Endodermal cell (in vitro differentiated cells): ENCODE measurements around the gene RPIA. TPM values are rescaled to one million over a fixed set of nuclear protein-coding genes. Genes with fewer than 3 reads are reported as not detected.

ENCODE experiments used
- DNase-seq: peaks from one replicate; pipeline ENCODE4 v3.0.0-alpha.2; 2017
- H3K27ac ChIP-seq: 2 replicates; pipeline ENCODE4 v1.5.1; 2013; ENCODE audit warnings: mild to moderate bottlenecking, low read depth, low read length, moderate library complexity
- H3K27me3 ChIP-seq: 2 replicates; pipeline ENCODE4 v1.6.1; 2013; ENCODE audit warnings: mild to moderate bottlenecking, low read length, moderate library complexity; ENCODE audit not compliant: insufficient read depth, control insufficient read depth, poor library complexity, severe bottlenecking
- H3K36me3 ChIP-seq: 2 replicates; pipeline ENCODE4 v1.7.0; 2013; ENCODE audit warnings: mild to moderate bottlenecking, low read length, moderate library complexity; ENCODE audit not compliant: control insufficient read depth, insufficient read depth
- H3K4me1 ChIP-seq: one replicate; pipeline ENCODE4 v1.7.0; 2013; ENCODE audit warnings: low read length; ENCODE audit not compliant: control insufficient read depth, insufficient read depth
- H3K4me3 ChIP-seq: 2 replicates; pipeline ENCODE4 v1.5.1; 2013; ENCODE audit warnings: mild to moderate bottlenecking, low read length, moderate library complexity
- H3K9ac ChIP-seq: 2 replicates; pipeline ENCODE4 v1.6.1; 2013; ENCODE audit warnings: mild to moderate bottlenecking, low read length, moderate library complexity; ENCODE audit not compliant: poor library complexity, severe bottlenecking; ENCODE audit errors: extremely low read depth
- H3K9me3 ChIP-seq: 2 replicates; pipeline ENCODE4 v1.6.1; 2013; ENCODE audit warnings: mild to moderate bottlenecking, low read length, moderate library complexity; ENCODE audit not compliant: control insufficient read depth
- H3K27ac Mint-ChIP-seq: 2 replicates; pipeline ENCODE4 v1.8.0; 2020; ENCODE audit warnings: mixed read lengths
- H3K27me3 Mint-ChIP-seq: 2 replicates; pipeline ENCODE4 v1.8.0; 2021; ENCODE audit warnings: mild to moderate bottlenecking, mixed read lengths; ENCODE audit not compliant: insufficient read depth
- H3K36me3 Mint-ChIP-seq: 2 replicates; pipeline ENCODE4 v1.8.0; 2020; ENCODE audit warnings: low read depth, mixed read lengths
- H3K4me1 Mint-ChIP-seq: 2 replicates; pipeline ENCODE4 v1.8.0; 2020; ENCODE audit warnings: mixed read lengths
- H3K4me3 Mint-ChIP-seq: 2 replicates; pipeline ENCODE4 v1.8.0; 2020; ENCODE audit warnings: mild to moderate bottlenecking, moderate library complexity, mixed read lengths
- H3K9me3 Mint-ChIP-seq: 2 replicates; pipeline ENCODE4 v1.8.0; 2020; ENCODE audit warnings: mild to moderate bottlenecking, mixed read lengths
- CTCF ChIP-seq: fragments of 200-600 bp; sonication (generic); conservative IDR thresholded peaks from 2 replicates; pipeline ENCODE4 v1.5.0; 2021; ENCODE audit warnings: antibody characterized with exemption, mild to moderate bottlenecking
- WGBS, 2 experiments: methylation state at CpG; one replicate each; pipeline versions ENCODE4 v1.1.5 to v1.1.7; 2013; ENCODE audit warnings: missing lambda C conversion rate in 2 of 2, mixed read lengths in 1 of 2; ENCODE audit not compliant: insufficient coverage in 1 of 2, insufficient read length in 1 of 2; 5-methylcytosine and 5-hydroxymethylcytosine counted together
- total RNA-seq, 2 donors: library from RNA; stranded (reverse); fragmentation: NEBNext Ultra II Directional in 1 of 2; extraction: Animal tissue kit (Norgen Biotek cat#: 25700) in 1 of 2; gene quantifications; 2 replicates in 1 of 2; 3 replicates in 1 of 2; pipeline ENCODE4 v1.2.1, GENCODE V29; 2021

Gene RPIA
- total RNA-seq, 2 donors from 2014 or later: 16.2 to 26.0 TPM

GRCh38 chr2:88760819-88761598, 69.5 kb downstream of the RPIA start:
- WGBS, 2 experiments: 86 to 100% methylated on average over 1 to 2 of the region's 2 CpGs
- peaks cover 52% of the 10 kb centered on the region for H3K9me3 Mint-ChIP-seq
- no peak overlapping the region for H3K9ac ChIP-seq

GRCh38 chr2:88764141-88764849, 72.8 kb downstream of the RPIA start:
- H3K27ac Mint-ChIP-seq: no peak overlapping the region
- no peak for DNase-seq
- no peaks in the 10 kb centered on the region for H3K36me3 Mint-ChIP-seq
- WGBS, 2 experiments: 90% methylated on average over 12 to 19 of the region's 19 CpGs
- H3K27me3 Mint-ChIP-seq: peaks cover 41% of the 10 kb centered on the region
- no peaks in the 10 kb centered on the region for H3K36me3 ChIP-seq
- H3K9ac ChIP-seq: no peak overlapping the region
- peaks cover 22% of the 10 kb centered on the region for H3K9me3 Mint-ChIP-seq
- peaks cover 12% of the 10 kb centered on the region for H3K27me3 ChIP-seq
- TF ChIP-seq CTCF: no peak
- peaks cover 3% of the 10 kb centered on the region for H3K4me1 Mint-ChIP-seq
- peaks cover 4% of the 10 kb centered on the region for H3K9me3 ChIP-seq
- no peak overlapping the region for H3K4me3 Mint-ChIP-seq
- H3K27ac ChIP-seq: no peak overlapping the region
- H3K4me1 ChIP-seq: no peaks in the 10 kb centered on the region
- H3K4me3 ChIP-seq: no peak overlapping the region

More at GRCh38 chr2:88760819-88761598, 69.5 kb downstream of the RPIA start:
- H3K9me3 ChIP-seq: peaks cover 14% of the 10 kb centered on the region
- H3K36me3 Mint-ChIP-seq: peaks cover 4% of the 10 kb centered on the region
- H3K27ac Mint-ChIP-seq: no peak overlapping the region
- no peak overlapping the region for H3K4me3 ChIP-seq
- no peak for TF ChIP-seq CTCF
- H3K27ac ChIP-seq: no peak overlapping the region
- H3K4me3 Mint-ChIP-seq: no peak overlapping the region
- H3K4me1 ChIP-seq: no peaks in the 10 kb centered on the region
- no peaks in the 10 kb centered on the region for H3K36me3 ChIP-seq
- peaks cover 29% of the 10 kb centered on the region for H3K27me3 Mint-ChIP-seq
- peaks cover 3% of the 10 kb centered on the region for H3K4me1 Mint-ChIP-seq
- H3K27me3 ChIP-seq: peaks cover 12% of the 10 kb centered on the region
- DNase-seq: no peak

- TF ChIP-seq CTCF: no peak
- Histone ChIP-seq H3K9ac (no peak overlapping the region), H3K9me3 (no peaks in the 10 kb centered on the region), H3K4me1 (no peaks in the 10 kb centered on the region), H3K27ac (no peak overlapping the region), H3K4me3 (peak overlapping the region; percentile 71), H3K27me3 (peaks cover 12% of the 10 kb centered on the region), H3K36me3 (no peaks in the 10 kb centered on the region)
- 56 to 61% methylated on average over 7 to 22 of the region's 22 CpGs for WGBS, 2 experiments
- no peaks in the 10 kb centered on the region for H3K36me3 Mint-ChIP-seq
- peaks cover 19% of the 10 kb centered on the region for H3K9me3 Mint-ChIP-seq
- no peak overlapping the region for H3K27ac Mint-ChIP-seq
- DNase-seq: peak; percentile 70
- H3K4me1 Mint-ChIP-seq: peaks cover 3% of the 10 kb centered on the region
- no peak overlapping the region for H3K4me3 Mint-ChIP-seq
- H3K27me3 Mint-ChIP-seq: peaks cover 41% of the 10 kb centered on the region
Measured at GRCh38 chr2:88764850-88765153, 73.3 kb downstream of the RPIA start.
